Epithelial cell of proximal tubule (primary cell): ENCODE data around the gene RAB7A. TPM values are rescaled to one million over a fixed set of nuclear protein-coding genes. Genes with fewer than 3 reads are reported as not detected.
A peak's percentile ranks its signal among the peaks of the same experiment; 100 is the strongest.

Experiments
- DNase-seq: peaks from one replicate; pipeline ENCODE4 v3.0.0-alpha.2; 2011; ENCODE audit warnings: low read depth
- H3K4me3 ChIP-seq: 2 replicates; pipeline ENCODE4 v1.5.1; 2011; ENCODE audit warnings: low read depth, mild to moderate bottlenecking, low read length
- total RNA-seq: library from RNA; depleted of rRNA; stranded (reverse); fragments of >200 nt; gene quantifications from 2 replicates; pipeline ENCODE4 v1.2.3, GENCODE V29; 2015
- TF ChIP-seq, protein P1 (sequence below): conservative IDR thresholded peaks from 2 replicates; pipeline ENCODE4 v1.5.1; 2012; ENCODE audit warnings: low read depth, mild to moderate bottlenecking, low read length

The RAB7A gene
- total RNA-seq, 1 donor from 2014 or later, result 55.6 TPM

DNA sequence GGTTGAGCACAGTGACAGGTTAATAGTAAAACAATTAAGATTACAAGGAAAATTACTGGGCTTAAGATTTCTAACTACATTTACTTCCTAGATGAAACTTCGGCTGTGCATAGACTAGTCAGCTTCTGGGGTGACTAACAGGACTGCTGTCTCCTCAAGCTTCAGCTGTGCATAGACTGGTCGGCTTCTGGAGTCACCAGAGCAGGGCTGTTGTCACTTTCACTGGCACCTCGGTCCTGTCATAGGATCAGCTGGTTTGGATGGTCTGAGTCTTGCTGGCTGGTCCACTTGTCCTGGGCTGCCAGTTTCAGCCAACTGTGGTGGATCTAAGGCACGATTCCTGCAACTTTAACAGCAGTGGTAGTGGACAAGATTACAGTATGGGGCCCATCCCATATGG is 129.6 kb downstream of the RAB7A start:
- no peak for DNase-seq
- TF ChIP-seq, protein P1, sequence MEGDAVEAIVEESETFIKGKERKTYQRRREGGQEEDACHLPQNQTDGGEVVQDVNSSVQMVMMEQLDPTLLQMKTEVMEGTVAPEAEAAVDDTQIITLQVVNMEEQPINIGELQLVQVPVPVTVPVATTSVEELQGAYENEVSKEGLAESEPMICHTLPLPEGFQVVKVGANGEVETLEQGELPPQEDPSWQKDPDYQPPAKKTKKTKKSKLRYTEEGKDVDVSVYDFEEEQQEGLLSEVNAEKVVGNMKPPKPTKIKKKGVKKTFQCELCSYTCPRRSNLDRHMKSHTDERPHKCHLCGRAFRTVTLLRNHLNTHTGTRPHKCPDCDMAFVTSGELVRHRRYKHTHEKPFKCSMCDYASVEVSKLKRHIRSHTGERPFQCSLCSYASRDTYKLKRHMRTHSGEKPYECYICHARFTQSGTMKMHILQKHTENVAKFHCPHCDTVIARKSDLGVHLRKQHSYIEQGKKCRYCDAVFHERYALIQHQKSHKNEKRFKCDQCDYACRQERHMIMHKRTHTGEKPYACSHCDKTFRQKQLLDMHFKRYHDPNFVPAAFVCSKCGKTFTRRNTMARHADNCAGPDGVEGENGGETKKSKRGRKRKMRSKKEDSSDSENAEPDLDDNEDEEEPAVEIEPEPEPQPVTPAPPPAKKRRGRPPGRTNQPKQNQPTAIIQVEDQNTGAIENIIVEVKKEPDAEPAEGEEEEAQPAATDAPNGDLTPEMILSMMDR, result no peak
- H3K4me3 ChIP-seq, result no peak overlapping the region

DNA sequence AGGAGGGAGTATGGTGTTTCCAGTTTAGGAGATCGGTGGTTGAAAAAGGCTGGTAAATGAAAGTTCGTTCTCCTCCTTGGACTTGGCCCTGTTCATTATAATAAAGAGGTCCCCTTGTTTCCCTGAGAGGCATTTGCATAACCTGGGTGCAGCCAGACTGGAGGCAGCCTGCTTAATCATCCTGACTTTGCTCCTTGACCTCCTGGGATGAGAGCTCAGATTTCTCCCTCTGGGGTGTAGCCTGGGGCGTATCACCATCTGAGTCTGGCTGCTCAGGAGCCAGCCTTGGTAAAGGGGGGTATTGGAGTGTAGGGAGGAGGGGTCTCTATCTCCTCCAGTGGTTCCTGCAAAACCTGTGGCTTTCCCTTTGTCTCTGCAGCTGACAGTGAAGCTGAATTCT is 132.2 kb downstream of the RAB7A start:
- no peak overlapping the region for H3K4me3 ChIP-seq
- no peak for DNase-seq
- TF ChIP-seq, protein P1, result no peak

DNA sequence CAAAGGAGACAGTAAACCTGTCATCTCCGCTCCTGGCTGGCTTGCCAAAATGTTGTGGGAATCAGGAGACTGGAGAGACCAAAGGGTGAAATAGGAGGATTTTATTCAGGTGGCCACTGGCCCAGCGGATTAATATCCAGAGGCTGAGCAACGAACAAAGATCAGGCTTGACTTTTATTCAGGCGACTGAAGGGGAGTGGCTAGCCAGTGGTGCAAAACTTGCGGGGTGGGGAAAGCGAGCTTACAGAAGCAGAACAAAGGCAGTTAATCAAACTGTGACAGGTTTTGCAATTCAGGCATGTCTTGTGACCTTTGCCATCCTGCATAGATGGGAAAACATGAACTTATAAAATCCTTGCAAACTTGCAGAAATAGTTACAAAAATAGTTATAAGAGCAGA is 133.6 kb downstream of the RAB7A start:
- no peak for DNase-seq
- TF ChIP-seq, protein P1, result no peak
- no peak overlapping the region for H3K4me3 ChIP-seq

DNA sequence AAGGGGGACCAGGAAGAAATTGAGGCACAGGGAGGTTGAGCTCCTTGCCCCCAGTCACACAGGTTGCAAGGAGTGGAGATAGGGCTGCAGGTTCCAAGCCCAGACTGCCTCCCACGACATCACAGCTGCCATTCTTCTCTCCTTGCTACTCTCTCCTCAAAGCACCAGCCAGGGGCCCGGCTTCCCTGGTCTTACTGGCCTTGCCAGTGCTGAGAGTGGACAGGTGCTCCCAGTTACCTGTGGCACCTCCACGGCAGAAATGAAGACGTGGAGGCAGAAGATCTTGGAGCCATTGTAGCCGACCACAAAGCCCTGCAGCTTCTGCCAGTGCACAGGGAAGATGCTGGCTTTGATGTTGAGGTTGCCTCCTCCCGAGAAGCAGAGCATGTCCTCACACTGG is 135.5 kb downstream of the RAB7A start:
- no peak for DNase-seq
- TF ChIP-seq, protein P1, result no peak
- H3K4me3 ChIP-seq, result no peak overlapping the region

DNA sequence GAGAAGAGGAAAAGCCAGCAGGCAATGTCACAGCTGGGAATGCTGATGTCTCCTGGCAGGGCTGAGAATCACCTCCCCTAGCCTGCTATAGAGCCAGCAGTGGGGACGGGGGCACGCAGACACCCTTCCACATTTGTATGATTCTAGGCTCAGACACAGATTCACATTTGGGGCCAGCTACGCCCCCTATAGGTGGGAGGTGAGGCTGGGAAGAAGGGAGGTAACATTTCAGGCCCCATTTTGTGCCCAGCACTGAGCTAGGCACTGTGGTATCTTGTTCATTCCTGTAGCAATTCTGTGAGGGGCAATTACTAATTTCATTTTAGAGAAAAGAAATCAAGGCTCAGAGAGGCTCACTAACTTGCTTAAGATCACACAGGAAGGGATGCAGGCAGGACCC is 137.6 kb downstream of the RAB7A start:
- no peak overlapping the region for H3K4me3 ChIP-seq
- DNase-seq, result no peak
- TF ChIP-seq, protein P1, result peak; percentile 42

Other genes starting within 250 kb of the RAB7A start
- gene GATA2, start 233.0 kb upstream of the RAB7A start, total RNA-seq, result 1.4 and 4.0 TPM in 2 replicates
- gene RPN1, start 75.4 kb upstream of the RAB7A start, total RNA-seq, result 285 and 329 TPM in 2 replicates
- gene ACAD9, start 153.4 kb downstream of the RAB7A start, total RNA-seq, result 42.8 and 44.6 TPM in 2 replicates